Activated naive CD8-positive, alpha-beta T cell (primary cell): ENCODE measurements around the gene ZMIZ1.

Source experiments
- H3K27ac Mint-ChIP-seq: one replicate; pipeline ENCODE4 v1.8.0; 2021; ENCODE audit warnings: mixed read lengths
- H3K27me3 Mint-ChIP-seq: one replicate; pipeline ENCODE4 v1.8.0; 2021; ENCODE audit warnings: mixed read lengths
- H3K36me3 Mint-ChIP-seq: one replicate; pipeline ENCODE4 v1.8.0; 2021; ENCODE audit warnings: mixed read lengths
- H3K4me1 Mint-ChIP-seq: one replicate; pipeline ENCODE4 v1.8.0; 2021; ENCODE audit warnings: low read depth, mixed read lengths
- H3K4me3 Mint-ChIP-seq: one replicate; pipeline ENCODE4 v1.8.0; 2021; ENCODE audit warnings: mild to moderate bottlenecking, mixed read lengths
- H3K9me3 Mint-ChIP-seq: one replicate; pipeline ENCODE4 v1.8.0; 2021; ENCODE audit warnings: low read depth, mixed read lengths

ZMIZ1 gene

DNA sequence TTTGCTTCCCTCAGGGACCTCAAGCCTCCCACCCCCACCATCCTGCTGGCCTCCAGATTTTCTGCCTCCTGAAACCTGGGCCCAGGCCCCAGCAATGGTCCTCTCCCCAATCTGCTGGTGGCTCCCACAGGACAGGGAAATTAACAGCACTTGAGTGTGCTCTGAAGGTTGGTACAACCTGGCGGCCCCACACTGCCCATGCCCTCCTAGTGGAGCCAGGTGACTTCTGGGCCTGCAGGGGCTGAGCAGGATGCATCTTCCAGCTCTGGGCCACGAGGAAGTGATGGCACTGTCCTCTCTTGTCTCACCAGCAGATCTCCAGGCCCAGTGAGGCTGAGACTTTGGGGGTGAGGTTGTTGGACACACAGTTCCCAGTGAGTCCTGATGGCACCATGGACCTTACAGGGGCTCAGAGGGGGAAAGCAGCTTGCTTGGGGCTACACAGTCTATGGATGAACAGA, 3.6 kb upstream of the ZMIZ1 start:
- H3K4me3 Mint-ChIP-seq: peak overlapping the region; percentile 30
- H3K27me3 Mint-ChIP-seq: no peaks in the 10 kb centered on the region
- no peaks in the 10 kb centered on the region for H3K9me3 Mint-ChIP-seq
- peak overlapping the region; percentile 28 for H3K27ac Mint-ChIP-seq
- no peaks in the 10 kb centered on the region for H3K36me3 Mint-ChIP-seq
- peaks cover 46% of the 10 kb centered on the region for H3K4me1 Mint-ChIP-seq

DNA sequence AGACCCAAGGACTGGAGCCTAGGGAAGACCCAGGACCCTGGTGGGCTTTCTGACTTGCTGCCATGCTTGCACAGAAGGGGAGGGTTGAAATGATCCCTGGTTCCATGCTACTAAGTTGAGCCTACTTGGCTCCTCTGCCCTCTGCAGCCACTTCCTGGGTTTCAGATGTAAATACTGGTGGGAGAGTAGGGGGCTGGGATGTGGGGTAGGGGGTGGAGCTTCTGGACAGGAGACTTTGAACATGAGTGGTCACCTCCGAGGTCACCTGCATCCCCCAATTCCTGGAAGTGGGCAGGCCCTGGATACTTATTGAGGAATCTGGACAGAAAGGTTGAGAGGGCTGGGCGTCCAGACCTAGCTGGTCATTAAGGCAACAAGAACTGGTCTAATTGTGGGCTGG, 2.9 kb upstream of the ZMIZ1 start:
- Mint-ChIP-seq H3K4me1 (peaks cover 46% of the 10 kb centered on the region), H3K4me3 (peak overlapping the region; percentile 30), H3K27me3 (no peaks in the 10 kb centered on the region), H3K36me3 (no peaks in the 10 kb centered on the region), H3K27ac (peak overlapping the region; percentile 46), H3K9me3 (no peaks in the 10 kb centered on the region)

DNA sequence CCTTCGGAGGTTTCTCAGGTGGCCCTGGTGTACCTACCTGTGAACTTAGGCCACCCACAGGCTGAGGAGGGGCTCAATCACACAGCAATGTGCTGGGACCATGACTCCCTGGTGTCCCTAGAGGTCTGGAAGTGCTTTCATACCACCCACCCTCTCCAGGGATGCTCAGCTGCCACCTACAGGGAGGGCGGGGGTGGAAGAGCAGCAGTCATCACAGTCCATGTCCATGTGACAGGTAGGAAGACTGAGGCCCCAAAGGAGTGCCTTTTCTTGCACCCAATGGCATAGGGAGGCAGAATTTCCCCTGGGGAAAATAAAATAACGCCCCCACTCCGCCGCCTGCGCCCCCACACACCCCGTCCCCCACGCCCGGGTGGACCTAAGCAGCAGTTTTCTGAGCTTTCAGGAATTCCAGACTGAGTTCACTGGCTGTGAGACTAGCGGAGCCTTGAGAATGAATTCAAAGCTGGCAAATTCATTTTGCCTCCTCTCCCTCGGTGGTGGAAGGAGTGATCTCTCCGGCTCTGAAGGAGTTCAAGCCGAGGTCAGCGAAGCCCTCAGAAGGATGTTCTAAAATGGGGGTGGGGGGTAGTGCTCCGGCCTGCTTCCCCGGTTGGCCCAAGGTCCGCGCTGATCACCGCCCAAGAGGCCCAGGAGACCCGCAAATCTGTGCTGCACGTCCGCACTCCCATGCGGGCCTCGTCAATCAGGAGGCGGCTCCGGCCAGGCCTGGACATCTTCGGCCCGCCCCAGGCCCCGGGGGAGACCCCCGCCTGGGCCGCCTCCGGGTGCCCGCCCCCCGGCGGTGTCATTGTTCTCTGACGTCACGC, 2.1 kb upstream of the ZMIZ1 start:
- Mint-ChIP-seq H3K27ac (peak overlapping the region; percentile 46), H3K36me3 (no peaks in the 10 kb centered on the region), H3K4me1 (peaks cover 52% of the 10 kb centered on the region), H3K9me3 (no peaks in the 10 kb centered on the region), H3K4me3 (peak overlapping the region; percentile 56), H3K27me3 (no peaks in the 10 kb centered on the region)

DNA sequence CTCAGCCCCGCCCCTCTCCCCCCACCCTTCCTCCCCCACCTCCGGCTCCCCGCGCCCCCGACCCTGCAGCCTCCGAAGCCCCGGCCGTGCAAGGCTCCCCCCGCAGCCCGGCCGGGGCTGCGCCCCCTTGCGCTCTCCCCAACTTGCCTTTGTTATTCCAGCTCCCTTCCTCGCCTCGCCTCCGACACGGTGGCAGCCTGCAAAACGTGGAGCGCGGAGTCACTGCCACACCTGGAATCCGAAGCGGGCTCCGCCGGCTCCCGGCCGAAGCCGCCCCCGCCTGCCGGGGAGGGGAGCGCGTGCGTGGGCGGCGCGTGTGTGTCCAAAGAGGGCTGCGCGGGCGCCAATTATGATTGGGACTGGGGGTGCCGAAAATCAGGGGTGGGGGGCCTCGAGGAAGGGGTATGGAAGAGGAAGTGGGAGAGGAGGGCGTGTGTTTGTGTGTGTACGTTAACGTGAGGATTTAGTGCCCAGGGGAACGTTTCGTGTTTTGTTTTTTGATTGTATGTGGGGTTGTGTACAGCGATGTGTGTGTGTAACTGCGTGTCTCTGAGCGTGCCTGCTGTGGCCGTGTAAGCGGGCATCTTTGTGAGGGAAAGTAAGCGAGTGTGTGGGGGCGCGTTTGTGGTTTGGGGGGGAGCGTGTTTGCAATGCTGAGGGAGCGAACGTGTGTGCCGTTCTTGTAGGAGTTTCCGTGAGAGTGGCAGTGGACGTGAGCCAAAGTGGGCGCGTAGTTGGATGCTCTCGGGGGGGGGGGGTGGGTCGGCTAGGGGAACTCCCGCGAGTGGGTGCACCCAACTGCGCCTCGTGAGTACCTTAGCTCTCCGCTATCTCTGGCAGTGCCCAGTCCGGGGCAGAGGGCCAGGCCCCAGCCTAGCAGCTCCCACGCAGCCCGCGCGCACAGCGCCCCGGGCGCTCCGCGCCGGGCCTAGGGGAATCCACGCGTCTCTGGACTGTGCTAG, 1.2 kb upstream of the ZMIZ1 start:
- Mint-ChIP-seq H3K36me3 (no peaks in the 10 kb centered on the region), H3K4me3 (peak overlapping the region; percentile 92), H3K4me1 (peaks cover 57% of the 10 kb centered on the region), H3K27me3 (no peaks in the 10 kb centered on the region), H3K9me3 (no peaks in the 10 kb centered on the region), H3K27ac (peak overlapping the region; percentile 81)

DNA sequence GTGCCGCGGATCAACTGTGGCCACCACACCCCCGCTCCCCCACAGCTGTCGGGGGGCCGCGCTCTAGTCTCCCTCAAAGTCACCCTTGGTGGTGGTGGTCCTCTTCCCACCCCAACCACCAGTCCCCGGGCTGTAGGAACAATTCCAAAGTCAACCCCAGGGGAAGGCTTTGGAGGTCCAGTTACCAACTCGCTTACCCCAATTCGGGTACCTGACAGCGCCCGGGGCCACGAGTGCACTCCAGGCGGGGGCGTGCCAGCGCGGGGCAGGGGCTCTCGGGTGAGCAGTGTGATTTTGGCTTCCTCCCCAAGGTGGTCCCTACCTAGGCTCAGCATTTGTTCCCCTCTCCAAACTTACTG, 584 bp upstream of the ZMIZ1 start:
- Mint-ChIP-seq H3K9me3 (no peaks in the 10 kb centered on the region), H3K36me3 (no peaks in the 10 kb centered on the region), H3K27me3 (no peaks in the 10 kb centered on the region), H3K27ac (no peak overlapping the region), H3K4me3 (peak overlapping the region; percentile 92), H3K4me1 (peaks cover 57% of the 10 kb centered on the region)

DNA sequence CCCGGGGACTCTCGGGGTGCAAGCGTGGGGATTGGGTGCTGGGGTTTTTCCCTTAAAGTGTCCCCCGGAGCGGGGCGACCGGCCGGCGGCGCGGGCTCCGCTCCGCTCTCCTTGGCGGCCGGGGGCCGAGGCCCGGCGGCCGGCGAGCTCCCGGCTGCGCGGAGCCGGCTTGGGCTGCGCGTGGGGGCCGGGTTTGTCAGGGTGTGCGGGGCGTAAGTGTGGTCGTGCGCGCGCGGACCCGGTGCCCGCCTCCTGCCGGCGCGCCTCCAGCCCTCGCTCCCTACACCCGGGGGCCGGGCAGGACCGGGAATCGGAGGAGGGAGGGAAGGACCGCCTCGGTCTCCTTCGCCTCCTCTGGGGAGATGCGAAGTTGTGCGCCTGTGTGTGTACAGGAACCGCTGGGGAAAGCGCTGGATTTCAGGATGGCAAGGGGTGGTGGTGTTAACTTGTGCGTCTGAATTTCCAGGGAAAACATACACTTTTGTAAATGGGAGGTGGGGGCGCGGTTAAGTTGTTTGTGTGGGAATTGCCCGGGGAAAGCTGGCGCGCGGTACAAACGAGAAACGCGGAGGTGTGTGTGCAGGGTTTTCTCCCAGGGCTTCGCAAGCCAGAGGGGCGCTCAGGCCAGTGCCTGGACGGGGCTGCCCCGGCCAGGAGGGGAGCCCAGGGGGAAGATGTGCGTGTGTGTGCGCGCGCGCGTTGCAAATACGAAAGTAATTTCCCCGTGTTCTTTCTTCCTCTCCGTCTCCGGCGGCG, 737 bp downstream of the ZMIZ1 start:
- Mint-ChIP-seq H3K4me3 (peak overlapping the region; percentile 93), H3K36me3 (no peaks in the 10 kb centered on the region), H3K4me1 (peaks cover 50% of the 10 kb centered on the region), H3K27ac (peak overlapping the region; percentile 81), H3K9me3 (no peaks in the 10 kb centered on the region), H3K27me3 (no peaks in the 10 kb centered on the region)

DNA sequence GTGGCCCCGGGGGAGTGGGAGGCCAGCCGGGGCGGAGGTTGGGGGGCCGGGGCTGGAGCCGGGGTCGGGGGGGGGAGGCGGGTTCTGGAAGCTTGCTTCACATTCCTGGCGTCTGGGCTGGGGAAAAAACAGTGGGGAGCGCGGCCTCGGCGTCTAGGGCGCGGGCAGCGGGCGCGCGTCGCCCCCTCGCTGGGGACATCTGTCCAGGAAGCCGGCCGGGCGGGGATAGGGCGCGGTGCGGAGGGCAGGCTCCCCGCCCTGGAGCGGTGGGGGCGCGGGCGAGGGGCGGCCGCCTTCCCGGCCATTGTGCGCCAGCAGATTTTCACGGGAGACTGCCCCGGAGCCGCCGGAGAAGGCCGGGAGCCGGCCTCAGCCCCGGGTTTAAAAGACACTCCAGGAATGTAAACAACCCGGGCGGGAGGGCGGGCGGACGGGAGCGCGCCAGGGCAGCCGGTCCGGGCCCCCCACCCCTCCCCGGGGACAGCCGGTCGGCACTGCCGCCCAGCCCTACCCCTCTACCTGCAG, 1.4 kb downstream of the ZMIZ1 start:
- H3K4me1 Mint-ChIP-seq: peaks cover 47% of the 10 kb centered on the region
- H3K9me3 Mint-ChIP-seq: no peaks in the 10 kb centered on the region
- no peaks in the 10 kb centered on the region for H3K27me3 Mint-ChIP-seq
- H3K36me3 Mint-ChIP-seq: no peaks in the 10 kb centered on the region
- H3K4me3 Mint-ChIP-seq: peak overlapping the region; percentile 93
- no peak overlapping the region for H3K27ac Mint-ChIP-seq

DNA sequence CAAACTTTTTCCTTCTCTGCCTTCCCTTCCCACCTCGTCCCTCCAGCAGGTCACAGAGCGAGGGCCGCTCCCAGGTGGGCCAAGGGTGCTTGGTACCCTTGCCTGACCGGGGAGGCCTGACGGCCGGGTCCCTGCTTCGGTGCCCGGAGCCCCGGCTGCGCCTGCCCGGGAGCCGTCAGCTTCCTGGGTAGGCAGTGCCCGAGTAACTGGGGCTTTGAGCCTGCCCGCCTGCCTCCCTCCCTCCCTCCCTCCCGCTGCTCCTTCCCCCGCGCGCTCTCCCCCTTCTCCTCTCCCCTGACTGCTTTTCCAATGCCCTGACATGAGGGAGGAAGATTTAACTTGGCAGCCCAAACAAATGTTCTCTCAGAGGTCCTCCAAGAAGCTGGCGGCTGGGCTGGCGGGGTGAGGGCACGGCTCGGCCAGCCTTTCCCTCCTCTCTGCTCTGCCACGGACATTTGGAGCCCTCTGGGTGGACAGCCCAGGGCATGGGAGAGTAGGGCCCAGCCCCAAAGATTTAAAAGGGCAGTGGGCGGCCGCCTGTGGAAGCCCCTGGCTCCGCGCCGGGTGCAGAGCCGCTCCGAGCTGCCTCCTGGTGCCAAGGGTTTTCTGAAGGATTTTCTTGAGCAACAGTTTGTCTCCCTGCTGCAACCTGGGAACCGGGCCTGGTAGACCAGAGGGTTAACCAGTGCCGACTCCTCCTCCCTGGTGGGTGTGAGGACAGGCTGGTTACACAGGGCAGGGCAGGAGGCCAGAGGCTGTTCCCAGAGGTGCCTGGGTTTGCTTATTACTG, 2.0 kb downstream of the ZMIZ1 start:
- Mint-ChIP-seq H3K4me1 (peaks cover 41% of the 10 kb centered on the region), H3K36me3 (no peaks in the 10 kb centered on the region), H3K9me3 (no peaks in the 10 kb centered on the region), H3K27ac (peak overlapping the region; percentile 28), H3K27me3 (no peaks in the 10 kb centered on the region), H3K4me3 (peak overlapping the region; percentile 72)

DNA sequence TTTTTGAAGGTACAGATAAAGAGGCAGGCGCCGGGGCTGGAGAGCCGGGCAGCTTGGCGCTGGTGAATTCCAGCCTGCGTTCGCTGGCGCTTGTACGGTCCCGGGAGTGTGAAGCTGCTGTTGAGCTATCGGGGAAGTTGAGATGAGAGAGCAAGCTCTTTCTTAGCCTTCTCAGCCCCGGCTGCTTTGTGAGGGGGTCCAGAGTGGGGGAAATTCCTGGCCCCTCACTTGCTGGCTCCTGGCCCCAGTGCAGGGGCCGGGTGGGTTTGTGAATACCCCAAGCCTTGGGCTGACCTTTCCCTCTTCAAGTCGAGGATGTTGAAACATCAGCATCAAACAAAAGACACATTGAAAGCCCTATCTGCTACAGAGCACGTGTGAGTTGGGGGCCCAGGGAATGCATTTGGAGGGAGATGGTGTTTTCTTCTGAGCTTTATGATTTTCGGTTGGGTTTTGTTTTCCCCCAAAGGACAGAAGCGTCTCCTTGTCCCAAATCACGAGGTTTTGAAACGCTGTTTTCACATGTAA, 2.7 kb downstream of the ZMIZ1 start:
- no peaks in the 10 kb centered on the region for H3K36me3 Mint-ChIP-seq
- H3K4me3 Mint-ChIP-seq: peak overlapping the region; percentile 72
- H3K27me3 Mint-ChIP-seq: no peaks in the 10 kb centered on the region
- peak overlapping the region; percentile 28 for H3K27ac Mint-ChIP-seq
- no peaks in the 10 kb centered on the region for H3K9me3 Mint-ChIP-seq
- peaks cover 40% of the 10 kb centered on the region for H3K4me1 Mint-ChIP-seq

DNA sequence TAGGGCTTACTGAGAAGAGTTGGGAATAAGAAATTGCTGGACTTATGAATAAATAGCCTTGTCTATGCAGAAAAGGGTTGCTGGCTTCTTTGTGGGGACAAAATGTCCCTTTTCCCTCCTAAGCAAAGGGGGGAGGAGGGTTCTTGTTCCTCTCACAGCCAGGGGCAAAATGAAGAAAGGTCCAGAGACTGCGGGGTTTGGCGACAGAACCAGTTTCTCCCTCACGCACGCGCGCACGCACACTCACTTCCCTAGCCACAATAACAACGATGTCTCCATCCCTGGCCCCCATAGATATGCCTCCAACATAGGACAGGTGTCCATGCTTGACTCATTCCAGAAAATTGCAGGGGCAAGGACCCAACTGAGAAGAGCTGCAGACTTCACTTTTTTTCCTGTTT, 3.3 kb downstream of the ZMIZ1 start:
- Mint-ChIP-seq H3K27ac (no peak overlapping the region), H3K9me3 (no peaks in the 10 kb centered on the region), H3K36me3 (no peaks in the 10 kb centered on the region), H3K4me3 (no peak overlapping the region), H3K27me3 (no peaks in the 10 kb centered on the region), H3K4me1 (peaks cover 38% of the 10 kb centered on the region)

DNA sequence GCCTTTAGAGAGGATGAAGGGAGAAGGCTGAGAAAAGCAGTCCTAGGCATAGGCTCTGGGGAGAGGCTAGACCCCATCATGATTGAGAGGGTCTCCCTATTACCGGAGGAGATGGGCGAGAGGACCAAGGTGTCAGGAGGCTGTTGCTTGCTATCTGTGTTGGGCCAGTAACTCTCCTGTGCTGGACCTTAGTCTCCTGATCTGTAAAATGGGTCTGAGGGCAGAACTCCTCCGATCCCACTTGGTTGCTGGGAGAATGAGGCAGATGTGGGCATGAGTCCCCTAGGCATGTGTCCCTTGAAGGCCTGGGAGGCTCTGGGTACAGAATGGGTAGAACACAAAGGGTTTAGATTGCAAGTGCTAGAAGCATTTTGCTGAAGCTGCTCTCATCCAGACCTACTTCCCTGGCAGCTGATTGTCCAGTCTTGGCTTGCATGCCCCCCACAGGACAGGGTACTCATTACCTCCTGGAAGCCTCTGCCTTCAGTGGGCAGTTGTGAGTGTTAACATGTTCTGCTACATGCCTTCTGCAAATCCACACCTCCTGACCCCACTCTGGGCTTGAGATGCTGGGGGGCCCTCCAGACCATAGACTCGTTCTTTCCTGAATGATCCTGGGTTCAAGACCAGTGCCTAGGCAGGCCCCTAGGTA, 4.4 kb downstream of the ZMIZ1 start:
- Mint-ChIP-seq H3K27ac (no peak overlapping the region), H3K4me1 (peaks cover 34% of the 10 kb centered on the region), H3K9me3 (no peaks in the 10 kb centered on the region), H3K27me3 (no peaks in the 10 kb centered on the region), H3K4me3 (no peak overlapping the region), H3K36me3 (no peaks in the 10 kb centered on the region)

DNA sequence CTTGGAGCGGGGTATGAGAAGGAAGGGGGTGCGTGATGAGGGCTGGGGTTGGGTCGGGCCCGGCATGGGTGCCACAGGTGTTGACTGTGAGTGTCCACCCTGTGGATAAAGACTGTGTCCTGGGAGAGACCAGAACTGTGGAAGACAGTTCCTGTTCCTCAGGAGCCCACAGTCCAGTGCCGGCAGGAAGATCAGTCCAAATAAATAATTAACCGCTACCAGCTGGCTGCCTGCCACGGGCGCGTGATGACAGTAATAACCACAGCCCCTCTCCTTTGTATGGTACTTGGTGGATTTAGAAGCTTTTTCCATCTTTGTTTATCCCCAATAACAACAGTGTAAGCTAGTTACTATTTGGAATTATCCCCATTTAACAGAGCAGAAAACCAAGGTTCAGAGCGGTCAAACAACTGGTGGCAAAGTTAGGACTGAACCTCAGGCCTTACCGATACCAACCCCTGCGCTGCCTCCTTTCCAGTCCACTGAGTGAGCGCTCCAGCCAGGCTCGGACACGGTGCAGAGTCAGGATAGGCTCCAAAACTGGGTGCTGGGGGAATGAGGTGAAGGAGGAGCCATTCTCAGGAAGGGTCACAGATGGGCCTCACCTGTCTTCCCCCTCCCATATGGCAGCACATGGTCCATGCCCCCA, 5.1 kb downstream of the ZMIZ1 start:
- H3K27me3 Mint-ChIP-seq: no peaks in the 10 kb centered on the region
- peaks cover 37% of the 10 kb centered on the region for H3K4me1 Mint-ChIP-seq
- H3K9me3 Mint-ChIP-seq: no peaks in the 10 kb centered on the region
- no peaks in the 10 kb centered on the region for H3K36me3 Mint-ChIP-seq
- H3K4me3 Mint-ChIP-seq: no peak overlapping the region
- no peak overlapping the region for H3K27ac Mint-ChIP-seq

DNA sequence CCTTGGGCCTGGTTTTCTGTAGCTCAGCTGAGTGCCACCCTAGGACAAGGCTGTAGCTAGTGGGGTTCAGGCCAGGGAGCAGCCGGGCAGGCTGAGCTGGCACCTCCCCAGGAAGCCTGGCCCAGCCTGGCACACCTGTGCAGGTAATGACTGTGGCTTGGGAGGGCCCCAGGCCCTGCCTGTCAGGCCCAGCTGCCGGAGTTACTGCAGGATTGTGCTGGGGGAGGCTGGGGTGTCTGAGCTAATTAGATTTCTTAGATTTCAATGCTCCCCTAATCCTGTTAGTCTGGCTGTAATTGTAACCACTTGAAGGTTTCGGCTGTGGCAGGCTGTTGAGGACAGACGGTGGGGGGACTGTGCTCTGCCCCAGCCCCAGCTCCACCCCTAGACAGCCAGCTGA, 6.0 kb downstream of the ZMIZ1 start:
- Mint-ChIP-seq H3K9me3 (no peaks in the 10 kb centered on the region), H3K36me3 (no peaks in the 10 kb centered on the region), H3K4me1 (peaks cover 35% of the 10 kb centered on the region), H3K4me3 (no peak overlapping the region), H3K27ac (no peak overlapping the region), H3K27me3 (no peaks in the 10 kb centered on the region)
